Karpas-422 (cell line): ENCODE data around the gene NMNAT2. TPM values are rescaled to one million over a fixed set of nuclear protein-coding genes. Genes with fewer than 3 reads are reported as not detected.

Experiments used
- DNase-seq: peaks from one replicate; pipeline ENCODE4 v3.0.0-alpha.2; 2015
- H2AFZ ChIP-seq: fragments of 200-600 bp; sonication (generic); 2 replicates; pipeline ENCODE4 v1.6.1; 2014; ENCODE audit warnings: antibody characterized with exemption, low read length, mixed read lengths
- H3K27ac ChIP-seq: fragments of 200-600 bp; sonication (generic); 2 replicates; pipeline ENCODE4 v1.5.1; 2014; ENCODE audit warnings: mild to moderate bottlenecking, low read length, moderate library complexity
- H3K27me3 ChIP-seq: fragments of 200-600 bp; sonication (generic); 2 replicates; pipeline ENCODE4 v1.6.1; 2014; ENCODE audit warnings: low read length, mixed read lengths
- H3K36me3 ChIP-seq: fragments of 200-600 bp; sonication (generic); 2 replicates; pipeline ENCODE4 v1.6.1; 2014; ENCODE audit warnings: low read length, mixed read lengths; ENCODE audit not compliant: insufficient read depth
- H3K4me1 ChIP-seq: fragments of 200-600 bp; sonication (generic); 2 replicates; pipeline ENCODE4 v1.6.1; 2014; ENCODE audit warnings: mild to moderate bottlenecking, low read length, mixed read lengths
- H3K4me2 ChIP-seq: fragments of 200-600 bp; sonication (generic); 2 replicates; pipeline ENCODE4 v1.6.1; 2014; ENCODE audit warnings: low read length, low read depth, mild to moderate bottlenecking; ENCODE audit not compliant: poor library complexity, severe bottlenecking
- H3K4me3 ChIP-seq: fragments of 200-600 bp; sonication (generic); 2 replicates; pipeline ENCODE4 v1.5.1; 2014; ENCODE audit warnings: mild to moderate bottlenecking, antibody characterized with exemption, low read length, mixed read lengths
- H3K79me2 ChIP-seq: fragments of 200-600 bp; sonication (generic); 2 replicates; pipeline ENCODE4 v1.6.1; 2014; ENCODE audit warnings: mild to moderate bottlenecking, low read length, mixed read lengths
- H3K9ac ChIP-seq: fragments of 200-600 bp; sonication (generic); 2 replicates; pipeline ENCODE4 v1.6.0; 2014; ENCODE audit warnings: low read length
- H3K9me2 ChIP-seq: fragments of 200-600 bp; sonication (generic), shearing (Covaris generic); replicated peaks from 2 replicates; pipeline ENCODE4 v1.6.0; 2014; ENCODE audit warnings: mild to moderate bottlenecking, low read length, moderate library complexity; ENCODE audit not compliant: insufficient read depth
- H3K9me3 ChIP-seq: fragments of 300-700, 200-600 bp; sonication (generic); 2 replicates; pipeline ENCODE4 v1.6.1; 2014; ENCODE audit warnings: low read length, mixed read lengths
- H4K20me1 ChIP-seq: fragments of 200-600 bp; sonication (generic); 2 replicates; pipeline ENCODE4 v1.6.1; 2014; ENCODE audit warnings: mild to moderate bottlenecking, antibody characterized with exemption, low read length, low read depth; ENCODE audit not compliant: insufficient read depth
- total RNA-seq: library from RNA; depleted of rRNA; stranded (reverse); fragments of >200 nt; shearing (Covaris generic); gene quantifications from 2 replicates; pipeline ENCODE4 v1.2.3, GENCODE V29; 2014; ENCODE audit warnings: low replicate concordance

Gene NMNAT2
- total RNA-seq, 1 experiment from 2014 or later = not detected

DNA sequence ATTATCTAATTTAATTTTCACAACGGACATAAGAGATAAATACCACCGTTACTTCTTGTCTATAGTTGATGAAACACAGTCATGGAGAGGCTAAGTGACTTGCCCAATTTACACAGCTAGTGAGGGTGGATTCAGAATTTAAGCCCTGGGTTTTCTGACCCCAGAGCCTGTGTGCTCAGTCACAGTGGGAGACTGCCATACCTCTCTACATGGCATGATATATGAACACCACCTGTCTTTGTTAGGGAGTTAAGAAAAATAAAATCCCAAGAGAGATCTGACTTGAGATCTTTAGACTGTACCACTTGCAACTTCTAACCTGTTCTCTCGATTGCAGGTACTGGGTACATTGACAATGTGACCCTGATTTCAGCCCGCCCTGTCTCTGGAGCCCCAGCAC, 191.8 kb downstream of the NMNAT2 start:
- no peak overlapping the region for H3K4me2 ChIP-seq
- no peaks in the 10 kb centered on the region for H4K20me1 ChIP-seq
- no peak overlapping the region for H3K27ac ChIP-seq
- no peaks in the 10 kb centered on the region for H3K9me2 ChIP-seq
- no peak for DNase-seq
- H3K4me3 ChIP-seq = no peak overlapping the region
- no peaks in the 10 kb centered on the region for H3K27me3 ChIP-seq
- no peaks in the 10 kb centered on the region for H3K36me3 ChIP-seq
- no peaks in the 10 kb centered on the region for H3K79me2 ChIP-seq
- H3K4me1 ChIP-seq = no peaks in the 10 kb centered on the region
- no peaks in the 10 kb centered on the region for H3K9me3 ChIP-seq
- H2AFZ ChIP-seq = no peak overlapping the region
- no peak overlapping the region for H3K9ac ChIP-seq

DNA sequence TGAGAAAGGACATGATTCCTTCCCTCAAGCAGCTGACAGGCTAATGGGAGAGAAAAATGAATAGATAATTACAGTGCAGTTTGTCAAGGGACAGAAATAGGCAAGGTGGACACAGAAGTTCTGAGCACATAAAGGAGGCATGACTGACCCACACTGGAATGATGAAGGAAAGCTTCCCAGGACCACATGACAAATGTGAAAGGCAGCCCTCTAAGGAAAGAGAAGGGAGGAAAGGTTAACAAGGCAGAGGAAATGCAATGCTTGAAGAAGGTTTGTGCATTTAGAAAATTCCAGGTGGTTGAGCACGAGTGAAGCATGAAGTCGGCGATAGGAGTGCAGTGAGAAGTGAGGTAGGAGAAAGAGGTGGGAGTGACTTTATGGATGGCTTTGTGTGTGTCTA, 194.7 kb downstream of the NMNAT2 start:
- no peaks in the 10 kb centered on the region for H3K9me3 ChIP-seq
- H3K4me3 ChIP-seq = no peak overlapping the region
- no peak for DNase-seq
- no peaks in the 10 kb centered on the region for H3K9me2 ChIP-seq
- no peaks in the 10 kb centered on the region for H3K27me3 ChIP-seq
- no peaks in the 10 kb centered on the region for H4K20me1 ChIP-seq
- H3K36me3 ChIP-seq = no peaks in the 10 kb centered on the region
- H2AFZ ChIP-seq = no peak overlapping the region
- no peak overlapping the region for H3K27ac ChIP-seq
- no peaks in the 10 kb centered on the region for H3K4me1 ChIP-seq
- no peaks in the 10 kb centered on the region for H3K79me2 ChIP-seq
- no peak overlapping the region for H3K4me2 ChIP-seq
- no peak overlapping the region for H3K9ac ChIP-seq

DNA sequence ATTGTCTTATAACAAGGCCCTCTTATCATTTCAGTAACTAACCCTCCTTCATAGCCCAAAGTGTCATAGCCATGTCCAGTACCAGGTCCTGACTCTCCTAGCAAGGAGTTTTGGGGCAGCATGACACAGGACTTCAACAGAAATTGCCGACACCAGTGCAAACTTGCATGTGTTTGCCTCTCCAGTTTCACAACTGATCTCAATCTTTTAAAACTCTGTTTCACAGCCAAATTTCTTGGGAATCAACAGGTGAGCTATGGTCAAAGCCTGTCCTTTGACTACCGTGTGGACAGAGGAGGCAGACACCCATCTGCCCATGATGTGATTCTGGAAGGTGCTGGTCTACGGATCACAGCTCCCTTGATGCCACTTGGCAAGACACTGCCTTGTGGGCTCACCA, 195.3 kb downstream of the NMNAT2 start:
- H3K4me2 ChIP-seq = no peak overlapping the region
- no peaks in the 10 kb centered on the region for H3K27me3 ChIP-seq
- DNase-seq = no peak
- H2AFZ ChIP-seq = no peak overlapping the region
- H4K20me1 ChIP-seq = no peaks in the 10 kb centered on the region
- H3K9me2 ChIP-seq = no peaks in the 10 kb centered on the region
- H3K9ac ChIP-seq = no peak overlapping the region
- H3K36me3 ChIP-seq = no peaks in the 10 kb centered on the region
- no peaks in the 10 kb centered on the region for H3K9me3 ChIP-seq
- H3K4me1 ChIP-seq = no peaks in the 10 kb centered on the region
- H3K27ac ChIP-seq = no peak overlapping the region
- H3K4me3 ChIP-seq = no peak overlapping the region
- no peaks in the 10 kb centered on the region for H3K79me2 ChIP-seq

DNA sequence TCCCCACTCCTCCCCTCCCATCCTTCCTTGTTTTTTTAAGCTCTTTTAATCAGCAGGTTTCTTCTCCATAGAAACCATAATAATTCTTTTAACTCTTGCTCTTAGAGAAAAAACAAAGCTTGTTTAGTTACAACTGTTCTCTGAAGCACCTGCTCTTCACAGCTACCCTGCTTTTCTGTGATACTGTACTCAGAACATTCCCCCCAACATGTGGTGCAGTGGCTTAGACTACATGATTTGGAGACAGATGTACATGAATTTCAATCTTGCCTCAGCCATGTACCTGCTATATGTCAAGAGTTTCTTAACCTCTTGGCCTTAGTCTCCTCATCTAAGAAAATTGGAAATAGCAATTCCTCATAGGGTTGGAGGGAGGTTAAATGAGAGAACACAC, 198.6 kb downstream of the NMNAT2 start:
- H3K9me3 ChIP-seq = no peaks in the 10 kb centered on the region
- H2AFZ ChIP-seq = no peak overlapping the region
- H3K4me1 ChIP-seq = no peaks in the 10 kb centered on the region
- no peak overlapping the region for H3K4me3 ChIP-seq
- DNase-seq = no peak
- no peaks in the 10 kb centered on the region for H3K36me3 ChIP-seq
- H3K9me2 ChIP-seq = no peaks in the 10 kb centered on the region
- no peaks in the 10 kb centered on the region for H3K79me2 ChIP-seq
- H3K9ac ChIP-seq = no peak overlapping the region
- H4K20me1 ChIP-seq = no peaks in the 10 kb centered on the region
- H3K27ac ChIP-seq = no peak overlapping the region
- no peaks in the 10 kb centered on the region for H3K27me3 ChIP-seq
- H3K4me2 ChIP-seq = no peak overlapping the region

DNA sequence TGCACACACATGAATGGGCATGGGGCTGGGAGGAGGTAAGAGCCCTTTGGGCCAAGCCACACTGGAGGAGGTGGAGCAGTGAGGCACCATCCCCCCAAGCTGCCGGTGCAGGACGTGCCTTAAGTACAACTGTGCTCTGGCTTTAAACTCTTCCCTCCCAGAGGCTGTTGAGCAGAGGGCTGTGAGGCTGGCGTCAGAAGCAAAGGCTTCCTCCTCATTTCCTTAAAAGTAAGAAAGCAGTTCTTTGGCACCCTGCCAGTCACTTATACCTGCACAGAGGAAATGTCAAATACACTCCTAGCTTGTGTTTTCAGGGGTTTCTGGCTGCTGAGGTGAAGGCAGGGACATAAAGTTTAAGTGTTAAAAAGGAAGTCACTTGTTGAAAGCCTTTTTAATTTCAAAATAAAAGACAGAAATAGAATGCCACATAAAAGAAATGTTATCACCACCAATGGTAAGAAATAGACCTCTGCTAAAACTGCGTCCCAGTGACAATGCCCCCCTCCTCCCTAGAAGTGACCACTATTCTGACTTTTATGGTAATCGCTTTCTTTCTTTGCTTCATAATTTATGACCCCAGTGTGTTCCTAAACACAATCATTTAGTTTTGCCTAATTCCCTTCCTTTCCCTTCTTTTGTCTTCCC, 199.1 kb downstream of the NMNAT2 start:
- Histone ChIP-seq H3K9me3 (no peaks in the 10 kb centered on the region), H3K4me2 (no peak overlapping the region), H3K36me3 (no peaks in the 10 kb centered on the region), H2AFZ (no peak overlapping the region), H4K20me1 (no peaks in the 10 kb centered on the region), H3K4me3 (no peak overlapping the region), H3K27ac (no peak overlapping the region), H3K27me3 (no peaks in the 10 kb centered on the region), H3K9me2 (no peaks in the 10 kb centered on the region), H3K4me1 (no peaks in the 10 kb centered on the region), H3K79me2 (no peaks in the 10 kb centered on the region), H3K9ac (no peak overlapping the region)
- DNase-seq = peak; percentile 58

DNA sequence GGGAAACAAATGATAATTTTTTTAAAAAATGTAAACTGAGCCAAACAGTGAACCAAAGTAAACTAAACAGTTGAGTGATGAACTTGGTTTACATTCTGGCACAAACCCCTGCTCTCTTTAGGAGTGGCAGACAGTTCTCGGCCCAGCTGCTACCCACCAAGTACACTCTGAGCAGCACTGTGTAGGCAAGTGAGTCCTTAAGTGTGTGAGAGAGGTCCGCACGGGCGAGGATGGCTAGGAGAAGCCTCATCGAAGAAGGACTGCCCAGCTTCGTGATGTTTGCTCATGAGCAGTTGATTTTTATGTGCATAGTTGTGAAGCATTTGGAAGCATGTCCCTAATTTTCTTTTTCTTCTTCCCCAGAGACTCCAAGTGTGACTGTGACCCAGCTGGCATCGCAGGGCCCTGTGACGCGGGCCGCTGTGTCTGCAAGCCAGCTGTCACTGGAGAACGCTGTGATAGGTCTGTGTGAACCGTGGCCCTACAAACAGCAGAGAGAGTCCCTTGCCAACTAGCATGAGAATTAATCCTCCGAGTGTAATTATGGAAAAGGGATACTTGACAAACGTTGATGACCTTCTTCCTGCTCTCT, 200.1 kb downstream of the NMNAT2 start:
- Histone ChIP-seq H3K27ac (no peak overlapping the region), H3K79me2 (no peaks in the 10 kb centered on the region), H2AFZ (no peak overlapping the region), H3K9ac (no peak overlapping the region), H3K9me2 (no peaks in the 10 kb centered on the region), H4K20me1 (no peaks in the 10 kb centered on the region), H3K9me3 (no peaks in the 10 kb centered on the region), H3K4me1 (no peaks in the 10 kb centered on the region), H3K36me3 (no peaks in the 10 kb centered on the region), H3K4me3 (no peak overlapping the region), H3K27me3 (no peaks in the 10 kb centered on the region), H3K4me2 (no peak overlapping the region)
- no peak for DNase-seq

DNA sequence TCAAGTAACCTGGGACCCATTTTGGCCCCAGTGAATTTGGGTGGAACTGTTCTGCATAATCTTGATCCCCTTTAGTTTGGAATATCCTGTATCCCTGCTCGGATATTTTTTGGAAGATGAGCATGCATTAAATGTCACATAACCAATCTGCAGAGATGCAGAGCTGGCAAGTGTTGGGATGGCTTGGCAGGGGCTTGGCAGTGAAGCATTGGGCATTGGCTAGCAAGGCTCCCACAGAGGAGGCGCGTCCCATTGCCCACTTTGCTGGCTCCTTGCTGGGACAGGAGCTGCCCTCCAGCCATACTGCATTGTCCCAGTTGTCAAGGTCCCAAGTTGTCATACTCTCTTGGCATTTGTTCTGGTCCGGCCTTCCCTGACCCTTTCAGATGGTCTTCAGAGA, 202.2 kb downstream of the NMNAT2 start:
- H3K27me3 ChIP-seq = no peaks in the 10 kb centered on the region
- H3K9me3 ChIP-seq = no peaks in the 10 kb centered on the region
- H4K20me1 ChIP-seq = no peaks in the 10 kb centered on the region
- H3K4me3 ChIP-seq = no peak overlapping the region
- H3K79me2 ChIP-seq = no peaks in the 10 kb centered on the region
- H3K9ac ChIP-seq = no peak overlapping the region
- DNase-seq = no peak
- H3K4me2 ChIP-seq = no peak overlapping the region
- H3K9me2 ChIP-seq = no peaks in the 10 kb centered on the region
- H2AFZ ChIP-seq = no peak overlapping the region
- H3K36me3 ChIP-seq = no peaks in the 10 kb centered on the region
- no peaks in the 10 kb centered on the region for H3K4me1 ChIP-seq
- H3K27ac ChIP-seq = no peak overlapping the region

DNA sequence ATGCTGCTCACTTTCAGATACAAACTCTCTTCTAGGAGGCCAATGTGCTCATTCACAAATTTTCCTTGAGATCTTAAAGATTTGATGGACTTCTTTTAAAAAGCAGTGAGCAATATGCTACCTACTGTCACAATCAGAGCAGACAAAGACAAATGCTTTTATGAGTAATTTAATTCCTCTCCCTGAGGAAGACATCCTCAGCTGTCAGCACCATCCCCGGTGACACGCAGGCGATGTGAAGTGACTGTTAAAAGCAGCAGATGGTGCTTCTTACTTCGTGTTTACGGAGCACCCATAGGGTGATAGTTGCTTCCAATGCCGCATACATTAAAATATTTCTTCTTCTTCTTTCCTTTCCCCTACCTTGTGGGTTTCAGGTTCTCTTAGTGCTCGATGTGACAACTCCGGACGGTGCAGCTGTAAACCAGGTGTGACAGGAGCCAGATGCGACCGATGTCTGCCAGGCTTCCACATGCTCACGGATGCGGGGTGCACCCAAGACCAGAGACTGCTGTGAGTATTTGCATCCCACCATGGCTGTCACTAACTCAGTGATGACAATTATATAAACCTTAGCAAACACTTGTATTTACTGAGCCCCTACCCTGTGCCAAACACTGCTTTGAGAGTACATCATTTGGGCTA, 203.0 kb downstream of the NMNAT2 start:
- H4K20me1 ChIP-seq = no peaks in the 10 kb centered on the region
- H3K4me2 ChIP-seq = no peak overlapping the region
- no peaks in the 10 kb centered on the region for H3K4me1 ChIP-seq
- H3K27ac ChIP-seq = no peak overlapping the region
- H3K9ac ChIP-seq = no peak overlapping the region
- no peak for DNase-seq
- no peaks in the 10 kb centered on the region for H3K36me3 ChIP-seq
- H3K27me3 ChIP-seq = no peaks in the 10 kb centered on the region
- no peak overlapping the region for H2AFZ ChIP-seq
- no peaks in the 10 kb centered on the region for H3K79me2 ChIP-seq
- no peaks in the 10 kb centered on the region for H3K9me2 ChIP-seq
- no peak overlapping the region for H3K4me3 ChIP-seq
- H3K9me3 ChIP-seq = no peaks in the 10 kb centered on the region
